HepG2 (cell line): Measurements from ENCODE around the gene PGP. TPM values are rescaled to one million over a fixed set of nuclear protein-coding genes. Genes with fewer than 3 reads are reported as not detected.

Source experiments
- ATAC-seq: fragments of 200-7000 bp; cut with Tn5 transposase; 3 replicates; pipeline ENCODE4 v1.9.1; 2020; ENCODE audit warnings: mild to moderate bottlenecking, moderate library complexity
- BruUV-seq: library from RNA; stranded (reverse); fragments of 400-500 nt; replicated peaks from 2 replicates; lab custom pipeline; 2021; lab: Mats Ljungman, UMichigan
- CTCF ChIA-PET: fragments of 300-600 bp; formaldehyde crosslinking; extraction: SDS; loops from one replicate; lab custom pipeline; 2021; ENCODE audit warnings: low total read pairs, inconsistent platforms, low intra/inter-chr PET ratio; lab: Yijun Ruan, JAX
- POLR2A ChIA-PET: fragments of 350-600 bp; sonication (Branson Sonifier 250); formaldehyde crosslinking; loops from one replicate; lab custom pipeline; 2020; ENCODE audit warnings: antibody characterized with exemption, inconsistent platforms; lab: Yijun Ruan, JAX
- DNase-seq: peaks from one replicate; pipeline ENCODE4 v3.0.0-alpha.2; 2015; ENCODE audit warnings: low spot score
- FAIRE-seq: peaks from 3 replicates; lab custom pipeline; 2011; peaks lifted over from hg19 to GRCh38; lab: Jason Lieb, UNC
- H2AFZ ChIP-seq: one replicate; pipeline ENCODE4 v1.6.1; 2011; ENCODE audit warnings: low read length, inconsistent platforms
- H3K27ac ChIP-seq: fragments of 300-600 bp; 3 replicates; pipeline ENCODE4 v1.8.0; 2011; ENCODE audit warnings: mixed run types, mild to moderate bottlenecking, mixed read lengths, low read length, inconsistent platforms; ENCODE audit not compliant: insufficient read depth; ENCODE audit errors: extremely low read length
- H3K27me3 ChIP-seq, 2 experiments: fragments of 200-600 bp in 1 of 2; 2 replicates in 1 of 2; 3 replicates in 1 of 2; pipeline versions ENCODE4 v1.6.0 to v1.8.0; 2011; ENCODE audit warnings: low read length in 2 of 2, mild to moderate bottlenecking in 2 of 2, moderate library complexity in 2 of 2, inconsistent platforms in 1 of 2; ENCODE audit not compliant: insufficient read depth in 2 of 2, control insufficient read depth in 1 of 2
- H3K36me3 ChIP-seq, 2 experiments: fragments of 200-600 bp in 1 of 2; replicated peaks in 1 of 2; 2 replicates in 1 of 2; 3 replicates in 1 of 2; pipeline versions ENCODE4 v1.5.1 to v1.8.0; 2011; ENCODE audit warnings: low read length in 2 of 2, inconsistent platforms in 1 of 2; ENCODE audit not compliant: insufficient read depth in 2 of 2, control insufficient read depth in 1 of 2
- H3K4me1 ChIP-seq: 2 replicates; pipeline ENCODE4 v1.5.1; 2012; ENCODE audit warnings: low read length, inconsistent platforms; ENCODE audit not compliant: insufficient read depth
- H3K4me2 ChIP-seq: 2 replicates; pipeline ENCODE4 v1.6.0; 2011; ENCODE audit warnings: low read depth, low read length, inconsistent platforms
- H3K4me3 ChIP-seq, 3 experiments: fragments of 200-600 bp in 1 of 3; sonication (generic), shearing (Covaris generic) in 1 of 3; replicated peaks in 1 of 3; 2 replicates each; pipeline ENCODE4 v1.5.1; 2011 to 2016; ENCODE audit warnings: low read length in 3 of 3, inconsistent platforms in 2 of 3, low read depth in 2 of 3, mild to moderate bottlenecking in 2 of 3, control low read depth in 1 of 3, mixed read lengths in 1 of 3; ENCODE audit not compliant: insufficient read depth in 1 of 3
- H3K79me2 ChIP-seq: one replicate; pipeline ENCODE4 v1.6.1; 2011; ENCODE audit warnings: low read length, inconsistent platforms; ENCODE audit not compliant: insufficient read depth
- H3K9ac ChIP-seq: 2 replicates; pipeline ENCODE4 v1.6.0; 2011; ENCODE audit warnings: mild to moderate bottlenecking, low read depth, low read length, inconsistent platforms; ENCODE audit not compliant: insufficient read depth
- H3K9me3 ChIP-seq: 2 replicates; pipeline ENCODE4 v1.5.1; 2012; ENCODE audit warnings: mild to moderate bottlenecking, low read length
- H4K20me1 ChIP-seq: 2 replicates; pipeline ENCODE4 v1.6.0; 2011; ENCODE audit warnings: inconsistent platforms, mild to moderate bottlenecking, low read length, moderate library complexity; ENCODE audit not compliant: insufficient read depth
- AGO1 ChIP-seq: fragments of 200-400 bp; formaldehyde crosslinking; IDR thresholded peaks from 2 replicates; pipeline ENCODE4 v1.6.1; 2017; ENCODE audit warnings: mild to moderate bottlenecking, low read depth, low read length, moderate library complexity; ENCODE audit not compliant: poor library complexity, severe bottlenecking
- AGO2 ChIP-seq: fragments of 200-400 bp; formaldehyde crosslinking; optimal IDR thresholded peaks from 2 replicates; pipeline ENCODE3; 2017; ENCODE audit warnings: mild to moderate bottlenecking, low read depth, low read length, moderate library complexity
- AKAP8 ChIP-seq: sonication (generic); formaldehyde crosslinking; IDR thresholded peaks from 2 replicates; pipeline ENCODE4 v1.5.1; 2020; ENCODE audit warnings: mild to moderate bottlenecking, missing genetic modification reagents
- NPAS2 ChIP-seq: sonication (generic); formaldehyde crosslinking; IDR thresholded peaks from 2 replicates; pipeline ENCODE4 v1.8.0; 2022; ENCODE audit warnings: mild to moderate bottlenecking, missing genetic modification reagents, borderline replicate concordance
- PBX2 ChIP-seq: IDR thresholded peaks from 2 replicates; pipeline ENCODE4 v1.6.1; 2016; ENCODE audit warnings: control low read depth
- POLR2G ChIP-seq: fragments of 200-400 bp; formaldehyde crosslinking; IDR thresholded peaks from 2 replicates; pipeline ENCODE4 v1.6.1; 2018; ENCODE audit warnings: mild to moderate bottlenecking, low read depth, low read length, moderate library complexity
- SOX5 ChIP-seq: IDR thresholded peaks from 2 replicates; pipeline ENCODE4 v1.6.1; 2016; ENCODE audit warnings: borderline replicate concordance
- TFDP2 ChIP-seq: sonication (generic); formaldehyde crosslinking; IDR thresholded peaks from 2 replicates; pipeline ENCODE4 v1.4.0; 2020; ENCODE audit warnings: missing genetic modification reagents
- ZFY ChIP-seq: sonication (generic); formaldehyde crosslinking; IDR thresholded peaks from 2 replicates; pipeline ENCODE4 v1.4.0; 2020; ENCODE audit warnings: missing genetic modification reagents
- ZHX1 ChIP-seq: sonication (generic); formaldehyde crosslinking; IDR thresholded peaks from 2 replicates; pipeline ENCODE4 v1.8.1; 2022; ENCODE audit warnings: low read depth, mild to moderate bottlenecking, missing genetic modification reagents
- ZNF232 ChIP-seq: sonication (generic); formaldehyde crosslinking; IDR thresholded peaks from 2 replicates; pipeline ENCODE4 v1.4.0; 2020; ENCODE audit warnings: missing genetic modification reagents, borderline replicate concordance
- WGBS: methylation state at CpG from one replicate; pipeline ENCODE4 v1.1.6; 2017; ENCODE audit warnings: low lambda C conversion rate; 5-methylcytosine and 5-hydroxymethylcytosine counted together
- in situ Hi-C: cut with HindIII; loops from 2 replicates; pipeline ENCODE4 v1.10.0; 2017; ENCODE audit warnings: low pct_unique_long_range_greater_than_20kb; ENCODE audit not compliant: extremely low pct_ligation_motif_present
- intact Hi-C: fragments of 100-400 bp; cut with micrococcal nuclease; formaldehyde crosslinking; loops from one replicate; pipeline ENCODE4 v1.10.0; 2022; ENCODE audit not compliant: unreplicated experiment
- polyA plus RNA-seq, 8 experiments: library from polyadenylated mRNA; depleted of rRNA in 3 of 8; stranded (reverse) in 7 of 8; unstranded in 1 of 8; fragments of >200 nt; fragmentation: Illumina TruSeq in 4 of 8; extraction: Trizol in 4 of 8; gene quantifications; 2 replicates each; pipeline versions ENCODE4 v1.2.1 to v1.2.3, GENCODE V29; 2011 to 2016; ENCODE audit warnings: low read depth in 4 of 8, missing spikeins in 1 of 8, mixed read lengths in 1 of 8; ENCODE audit not compliant: insufficient read depth in 1 of 8
- total RNA-seq, 5 experiments: library from RNA; depleted of rRNA; stranded (reverse); fragments of >200 nt; fragmentation: Illumina TruSeq; extraction: Trizol; gene quantifications; 2 replicates each; pipeline ENCODE4 v1.2.3, GENCODE V29; 2016; ENCODE audit warnings: low read depth in 1 of 5
- TF ChIP-seq, protein P1 (sequence below): IDR thresholded peaks from 2 replicates; pipeline ENCODE4 v1.6.1; 2016; ENCODE audit warnings: missing genetic modification reagents, missing compliant biosample characterization

Gene PGP
- total and polyA plus RNA-seq, 2 of the 13 experiments (the other 11 are each of a cell fraction or from before 2014, with no cell fraction given) = 7.3 to 18.3 TPM

- TF ChIP-seq PBX2 (CRISPR knock-in tag) (no peak), TFDP2 (CRISPR knock-in tag) (no peak), SOX5 (no peak), ZFY (CRISPR knock-in tag) (peak; percentile 11; the same call in 1 of the 2 replicates)
- TF ChIP-seq, protein P1, sequence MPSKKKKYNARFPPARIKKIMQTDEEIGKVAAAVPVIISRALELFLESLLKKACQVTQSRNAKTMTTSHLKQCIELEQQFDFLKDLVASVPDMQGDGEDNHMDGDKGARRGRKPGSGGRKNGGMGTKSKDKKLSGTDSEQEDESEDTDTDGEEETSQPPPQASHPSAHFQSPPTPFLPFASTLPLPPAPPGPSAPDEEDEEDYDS (CRISPR knock-in tag) = no peak
These were observed 23.7 kb upstream of the PGP start (continued) for GRCh38 chr16:2238150-2238837.

DNA sequence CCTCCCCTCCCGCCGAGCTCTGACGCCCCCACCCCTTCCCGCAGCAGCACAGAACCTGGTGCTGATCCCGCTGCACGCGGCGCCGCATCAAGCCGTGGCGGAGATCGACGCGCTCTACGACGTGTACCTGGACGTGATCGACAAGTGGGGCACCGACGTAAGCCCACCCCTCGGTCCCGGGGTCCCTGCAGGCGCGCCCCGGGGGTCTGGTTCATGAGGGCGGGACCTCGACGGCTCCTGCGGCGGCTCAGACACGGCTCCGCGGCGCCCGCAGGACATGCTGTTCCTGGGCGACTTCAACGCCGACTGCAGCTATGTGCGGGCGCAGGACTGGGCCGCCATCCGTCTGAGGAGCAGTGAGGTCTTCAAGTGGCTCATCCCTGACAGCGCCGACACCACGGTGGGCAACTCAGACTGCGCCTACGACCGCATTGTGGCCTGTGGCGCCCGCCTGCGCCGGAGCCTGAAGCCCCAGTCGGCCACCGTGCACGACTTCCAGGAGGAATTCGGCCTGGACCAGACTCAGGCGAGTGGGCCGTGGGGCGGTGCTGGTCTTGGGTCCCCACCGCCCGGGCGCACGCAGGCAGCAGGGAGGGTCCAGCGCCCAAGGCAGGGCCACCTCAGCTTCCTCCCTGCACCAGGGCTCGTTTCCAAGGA, 23.0 kb upstream of the PGP start:
- ATAC-seq (no peak; the same call in 2 of the 3 replicates), DNase-seq (no peak), FAIRE-seq (no peak)
- 84% methylated on average over 31 of the region's 65 CpGs for WGBS
- Histone ChIP-seq H3K4me1 (peaks cover 31% of the 10 kb centered on the region), H3K36me3 (peaks cover 3 to 13% of the 10 kb centered on the region in 2 experiments; a peak in 4 of 5 replicates), H3K9ac (no peak overlapping the region), H2AFZ (no peak overlapping the region), H3K4me2 (no peak overlapping the region), H3K27me3 (no peaks in the 10 kb centered on the region), H3K9me3 (no peaks in the 10 kb centered on the region), H3K27ac (no peak overlapping the region), H3K4me3 (no peak overlapping the region), H4K20me1 (0 out of 2 replicates have a peak, but pooled peaks cover 2% of the 10 kb centered on the region), H3K79me2 (no peaks in the 10 kb centered on the region)
- intact Hi-C loops = no loop called here
- no TSS peak for BruUV-seq
- CTCF ChIA-PET = no interaction called here
- TF ChIP-seq POLR2G (peak; percentile 5; the same call in 1 of the 2 replicates), ZHX1 (0 out of 2 replicates have a peak, but pooled peaks have one; percentile 52), AGO1 (peak; percentile 69), NPAS2 (no peak), AGO2 (peak; percentile 77), AKAP8 (CRISPR knock-in tag) (peak; percentile 71; the same call in 1 of the 2 replicates), ZNF232 (CRISPR knock-in tag) (no peak)
- in situ Hi-C loops = no loop called here
- POLR2A ChIA-PET = interaction anchor here (1.9 to 3.5 kb wide), 2 partner anchors 11 to 13 kb away, joined by 11 to 16 read pairs; partner anchors contain the start of gene ECI1
